Dedifferentiated amniotic fluid mesenchymal stem cell (primary cell): Measurements from ENCODE around the gene ZDHHC17.

ENCODE experiments used
- DNase-seq: peaks from one replicate; pipeline ENCODE4 v3.0.0-alpha.2; 2016; ENCODE audit errors: extremely low spot score

The ZDHHC17 gene

DNA sequence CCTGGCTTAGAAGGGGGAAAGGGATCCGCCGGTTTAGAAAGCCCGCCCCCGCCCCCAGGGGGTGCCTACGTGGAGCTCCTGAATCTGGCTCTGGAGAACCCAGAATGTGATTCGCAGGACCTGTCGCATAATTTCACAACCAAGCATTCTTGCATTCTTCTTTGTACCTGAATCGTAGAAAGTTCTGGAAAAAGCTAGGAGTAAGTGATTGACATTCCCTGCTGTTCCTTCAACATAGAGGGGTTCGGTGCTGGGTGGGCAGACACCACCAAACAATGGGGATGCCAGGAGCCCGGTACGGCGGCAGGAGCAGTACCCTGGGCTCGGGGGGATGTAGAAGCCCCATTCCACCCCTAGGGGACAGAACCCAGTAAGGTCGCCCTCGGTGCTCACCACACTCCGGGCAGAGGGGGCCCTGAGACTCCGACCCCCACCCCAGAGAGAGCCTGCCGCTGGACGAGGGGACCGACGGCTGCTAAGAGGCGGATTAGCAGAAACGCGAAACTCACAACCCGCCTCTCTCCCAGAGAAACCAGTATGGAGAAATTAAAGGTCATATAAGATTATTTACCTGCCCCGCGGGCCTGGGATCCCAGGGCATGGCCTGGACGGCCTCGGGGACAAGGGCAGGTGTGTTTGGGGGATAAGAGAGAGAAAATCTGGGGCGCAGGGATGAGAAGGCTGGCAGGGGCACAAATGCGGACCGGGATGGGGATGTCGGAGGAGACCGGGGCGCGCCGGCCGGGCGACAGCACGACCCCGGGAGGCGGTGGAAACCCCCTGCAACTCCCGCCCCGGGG lies 114.4 kb downstream of the ZDHHC17 start:
- no peak for DNase-seq

DNA sequence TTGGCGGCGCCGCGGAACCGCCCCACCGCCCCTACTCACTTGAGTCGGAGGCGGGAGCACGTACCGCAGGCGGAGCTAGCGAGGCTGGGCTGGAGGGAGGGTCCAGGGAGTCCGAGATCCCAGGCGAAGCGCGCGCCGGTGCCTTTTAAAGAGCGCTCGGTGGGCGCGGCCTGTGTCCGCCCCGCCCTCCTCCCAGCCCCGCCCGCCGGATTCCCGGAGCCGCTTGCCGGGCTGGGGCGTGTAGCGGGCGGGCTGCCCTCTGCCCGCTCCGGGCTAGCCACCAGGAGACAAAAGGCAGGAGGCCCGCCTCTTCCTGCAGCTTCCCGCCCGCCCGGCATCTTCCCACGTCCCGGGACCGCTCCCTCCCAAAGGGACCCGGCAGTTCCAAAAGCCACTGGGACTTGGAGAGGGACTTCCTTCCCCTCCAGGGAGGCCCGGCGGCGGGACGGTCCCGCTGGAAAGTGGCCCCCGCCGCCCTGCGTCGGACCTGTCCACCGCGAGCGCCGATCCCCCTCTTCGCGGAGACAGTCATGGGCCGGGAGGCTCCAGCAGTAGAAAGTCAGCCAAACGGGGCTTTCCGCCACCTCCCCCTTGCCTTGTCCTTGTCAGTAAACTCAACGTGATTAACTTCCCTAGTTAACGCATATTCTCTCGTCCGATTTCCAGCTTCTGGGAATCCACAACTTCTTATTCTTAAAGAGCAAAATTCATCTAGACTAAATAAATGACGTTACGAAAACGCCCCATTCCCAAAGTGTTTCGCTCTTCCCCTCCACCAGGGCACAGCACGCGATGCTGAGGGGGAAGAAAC lies 115.2 kb downstream of the ZDHHC17 start, which contains the start of gene CSRP2:
CSRP2 (minus strand) TSS at position 121 of the 811 bp plus-strand sequence. CDS start 12,759 bp downstream, outside the sequence.
- DNase-seq: peak; percentile 88

DNA sequence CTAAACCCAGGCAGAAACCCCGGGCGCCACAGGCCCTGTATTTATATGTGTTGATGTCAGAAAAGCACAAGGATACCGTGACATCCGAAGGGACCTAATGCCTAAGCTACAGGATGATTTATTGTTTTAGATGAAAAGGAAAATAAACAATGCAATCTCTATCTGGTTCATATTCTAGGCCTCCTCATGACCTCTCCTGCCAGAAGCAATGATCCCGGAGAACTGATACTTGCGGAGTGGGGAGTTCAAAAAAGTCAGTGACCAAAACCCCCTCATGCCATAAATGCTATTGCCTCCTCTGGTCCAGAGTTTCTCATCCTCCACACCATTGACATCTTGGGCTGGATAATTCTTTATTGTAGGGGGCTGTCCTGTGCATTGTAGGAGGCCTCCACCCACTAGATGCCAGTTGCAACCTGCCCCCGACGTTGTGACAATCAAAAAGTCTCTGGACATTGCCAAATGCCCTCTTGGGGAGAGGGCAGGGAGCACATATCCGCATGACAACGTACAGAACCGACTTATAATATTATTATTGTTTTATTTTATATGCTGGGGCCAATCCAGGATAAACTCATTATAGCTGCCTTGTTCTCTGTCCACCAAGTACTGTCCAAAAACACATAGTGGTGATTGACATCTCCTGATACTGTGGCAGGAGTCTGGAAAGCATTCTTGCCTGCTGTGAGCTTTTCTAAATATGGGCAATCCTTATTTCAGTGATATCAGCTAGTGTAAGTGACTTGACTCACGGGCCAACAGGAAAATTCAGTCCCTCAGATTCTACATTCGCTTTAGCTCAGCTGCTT lies 116.0 kb downstream of the ZDHHC17 start:
- DNase-seq: peak; percentile 44

GRCh38 chr12:76880519-76881023 lies 116.7 kb downstream of the ZDHHC17 start:
- DNase-seq: no peak

DNA sequence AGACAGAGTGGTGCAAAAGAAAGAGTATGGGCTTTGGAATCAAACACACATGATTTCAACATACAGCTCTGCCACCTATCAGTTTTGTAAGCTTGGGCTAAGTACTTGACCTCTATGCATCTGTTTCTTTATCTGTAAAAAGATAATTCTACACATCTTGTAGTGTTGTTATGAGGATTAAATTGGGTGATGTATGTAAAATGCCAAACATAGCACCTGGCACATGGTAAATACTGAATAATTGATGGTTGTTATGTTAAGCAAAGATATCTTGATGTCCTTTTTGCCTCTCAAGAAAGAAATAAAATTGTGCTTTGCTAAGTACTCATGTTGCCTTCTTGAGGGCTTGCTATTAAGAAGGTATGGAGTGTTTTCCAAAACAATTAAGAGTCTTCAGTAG lies 117.2 kb downstream of the ZDHHC17 start:
- no peak for DNase-seq

- DNase-seq: no peak
Measured at GRCh38 chr12:76882367-76882766, 118.5 kb downstream of the ZDHHC17 start.

DNA sequence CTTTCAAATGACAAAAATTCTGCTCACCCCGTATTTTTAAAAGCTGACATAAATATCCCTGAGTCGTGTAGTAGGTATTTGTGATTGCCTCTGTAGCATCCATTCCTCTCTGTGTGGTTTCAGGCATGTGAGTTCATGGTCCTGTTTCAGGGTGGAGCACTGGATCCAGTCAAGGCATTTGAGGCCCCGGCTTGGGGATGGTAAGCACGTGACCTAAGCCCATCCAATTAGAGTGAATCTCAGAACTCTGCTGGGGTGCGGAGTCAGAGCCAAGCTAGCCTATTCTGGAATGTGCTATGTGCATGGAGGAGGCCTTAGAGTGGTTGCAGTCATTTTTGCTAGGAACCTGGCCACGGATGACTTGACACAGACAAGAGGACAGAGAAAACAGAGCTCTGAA lies 119.2 kb downstream of the ZDHHC17 start:
- DNase-seq: peak; percentile 63

DNA sequence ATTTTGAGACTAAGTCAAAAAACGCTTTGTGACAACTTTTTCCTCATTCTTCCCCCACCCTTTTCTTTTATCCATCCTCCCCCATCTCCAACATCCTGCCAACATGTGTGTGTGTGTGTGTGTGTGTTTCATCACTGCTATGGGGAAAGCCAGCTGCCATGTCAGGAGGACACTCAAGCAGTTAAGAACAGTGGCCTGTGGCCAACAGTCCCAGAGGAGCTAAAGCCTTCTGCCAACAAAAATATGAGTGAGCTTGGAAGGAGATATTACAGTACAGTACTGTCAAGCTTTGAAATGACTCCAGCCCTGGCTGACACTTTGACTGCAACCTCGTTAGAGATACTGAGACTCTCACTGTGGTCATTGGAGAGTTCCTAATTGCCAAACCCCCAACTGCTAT lies 119.9 kb downstream of the ZDHHC17 start:
- DNase-seq: no peak

- no peak for DNase-seq
Measured at GRCh38 chr12:76888775-76889174, 124.9 kb downstream of the ZDHHC17 start.

DNA sequence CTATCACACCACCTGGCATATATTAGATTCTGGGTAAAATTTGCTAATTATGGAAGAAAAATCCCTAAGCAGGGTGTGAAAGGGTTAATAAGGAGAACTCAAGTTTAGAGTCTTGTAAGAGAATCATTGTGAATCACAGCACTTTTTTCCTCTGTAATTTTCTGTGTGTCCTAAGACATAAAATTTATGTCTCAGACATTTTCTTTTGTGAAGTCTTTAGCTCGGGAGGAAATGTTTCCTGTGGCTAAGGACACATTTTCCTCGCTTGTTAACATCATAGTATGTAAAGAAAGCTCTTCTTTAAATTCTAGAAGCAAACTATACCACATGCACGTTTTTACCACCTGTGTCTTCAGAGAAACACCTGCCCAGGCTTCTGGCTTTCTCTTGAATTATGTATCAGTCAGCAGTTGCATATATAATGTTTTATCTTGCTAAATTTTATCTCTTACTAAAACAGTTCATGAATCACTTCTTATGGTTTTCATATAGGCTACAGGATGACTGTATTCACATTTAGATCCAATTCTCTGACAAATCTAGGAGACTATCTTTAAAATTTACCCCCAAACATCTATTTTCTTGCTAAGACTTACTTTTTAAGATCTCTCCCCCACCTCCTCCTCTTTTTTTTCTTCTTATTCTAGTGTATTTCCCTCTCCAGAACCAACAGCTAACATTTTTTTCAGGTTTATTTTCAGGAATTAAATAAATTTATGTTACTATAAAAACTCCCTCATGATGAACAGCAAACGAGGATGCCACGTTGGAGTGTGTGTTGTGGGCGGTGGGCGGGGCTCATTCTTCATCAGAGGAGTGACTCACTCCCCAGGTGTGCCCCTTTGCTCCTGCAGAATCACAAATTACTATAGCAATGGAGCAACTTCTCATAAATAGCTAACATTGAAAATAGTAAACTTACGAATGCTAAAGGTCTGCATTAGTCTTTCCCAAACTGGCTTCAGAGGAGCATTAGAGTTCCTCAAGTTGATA lies 126.5 kb downstream of the ZDHHC17 start:
- DNase-seq: no peak

DNA sequence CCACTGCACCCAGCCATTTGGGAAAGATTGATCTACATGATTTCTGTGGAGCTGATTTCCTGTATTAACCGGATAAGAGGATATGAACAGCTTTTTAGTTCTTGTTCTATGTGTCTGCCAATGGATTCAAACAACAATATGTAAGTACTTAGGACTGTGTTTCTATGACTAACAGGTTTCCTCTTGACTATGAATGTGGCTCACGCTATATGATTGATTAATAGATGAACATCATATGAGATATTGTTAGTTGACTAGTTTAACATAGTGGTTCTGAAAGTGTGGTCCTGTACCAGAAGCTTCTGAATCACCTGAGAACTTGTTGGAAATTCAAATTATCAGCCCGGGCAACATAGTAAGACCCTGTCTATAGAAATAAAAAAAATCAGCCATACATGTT lies 127.7 kb downstream of the ZDHHC17 start:
- no peak for DNase-seq

DNA sequence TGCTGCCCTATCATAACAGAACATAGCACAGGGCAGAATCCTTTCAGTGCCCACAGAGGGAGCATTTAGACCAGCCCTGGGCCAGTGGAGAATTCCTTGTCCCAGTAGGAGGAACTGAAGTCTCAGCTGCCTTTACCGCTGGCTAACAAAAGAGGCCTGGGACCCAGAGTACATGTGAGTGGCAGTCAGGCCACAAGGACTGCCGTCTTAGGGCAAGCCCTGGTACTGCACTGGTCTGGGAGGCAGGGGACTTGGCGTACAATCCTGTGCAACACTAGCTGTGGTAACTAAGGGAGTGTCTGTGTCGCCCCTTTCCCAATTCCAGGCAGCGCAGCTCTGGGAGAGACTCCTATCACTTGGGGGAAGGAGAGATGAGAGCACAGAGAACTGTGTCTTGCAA lies 131.9 kb downstream of the ZDHHC17 start:
- DNase-seq: no peak

DNA sequence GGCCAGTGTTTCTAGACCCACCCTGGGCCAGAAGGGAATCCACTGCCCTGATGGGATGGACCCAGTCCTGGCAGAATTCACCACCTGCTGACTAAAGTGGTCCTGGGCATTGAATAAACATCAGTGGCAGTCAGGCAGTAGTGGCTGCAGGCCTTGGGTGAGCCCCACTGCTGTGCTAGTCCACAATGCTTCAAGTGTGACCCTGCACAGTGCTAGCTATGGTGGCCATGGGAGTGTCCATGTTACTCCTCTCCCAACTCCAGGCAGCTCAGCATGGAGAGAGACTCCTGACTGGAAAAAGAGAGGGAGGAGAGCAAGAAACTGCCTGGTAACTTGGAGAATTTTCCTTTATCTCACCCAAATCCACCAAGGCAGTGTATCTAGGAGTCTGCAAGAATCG lies 132.4 kb downstream of the ZDHHC17 start:
- no peak for DNase-seq

DNA sequence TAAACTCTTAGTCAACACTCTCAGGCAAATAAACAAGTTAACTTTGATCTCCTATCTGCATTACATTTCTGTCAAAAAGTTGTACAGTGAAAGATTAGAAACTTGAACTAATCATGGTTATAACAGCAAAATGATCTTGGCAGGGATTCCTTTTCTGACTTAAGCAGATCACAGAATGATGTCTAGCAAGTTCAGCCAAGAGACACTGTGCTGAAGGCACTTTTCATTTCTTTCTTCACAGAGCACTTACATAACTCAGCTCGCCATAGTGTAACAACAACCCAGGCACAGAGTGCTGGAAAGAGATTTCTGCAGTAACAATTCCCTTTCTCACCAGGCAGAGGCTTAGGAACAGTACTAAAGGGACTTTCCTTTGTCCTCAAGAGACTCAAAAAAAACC lies 134.5 kb downstream of the ZDHHC17 start:
- no peak for DNase-seq

- DNase-seq: no peak
Measured at GRCh38 chr12:76899522-76899921, 135.6 kb downstream of the ZDHHC17 start.

- DNase-seq: no peak
Measured at GRCh38 chr12:76901628-76902380, 137.9 kb downstream of the ZDHHC17 start.
